H1 (cell line): Measurements from ENCODE around the gene SORCS3. TPM values are rescaled to one million over a fixed set of nuclear protein-coding genes. Genes with fewer than 3 reads are reported as not detected.

Experiments used
- BCL11A ChIP-seq, 2 experiments: IDR thresholded peaks; one replicate each; pipeline ENCODE4 v1.6.1; 2011; ENCODE audit warnings: low read depth in 2 of 2, low read length in 2 of 2, mild to moderate bottlenecking in 2 of 2
- EGR1 ChIP-seq: IDR thresholded peaks from 2 replicates; pipeline ENCODE4 v1.6.1; 2011; ENCODE audit warnings: low read depth, low read length, borderline replicate concordance
- EP300 ChIP-seq, 2 experiments: IDR thresholded peaks; 1 replicate in 1 of 2; 2 replicates in 1 of 2; pipeline ENCODE4 v1.6.1; 2011 to 2012; ENCODE audit warnings: low read depth in 2 of 2, low read length in 2 of 2, mild to moderate bottlenecking in 2 of 2, borderline replicate concordance in 1 of 2, inconsistent platforms in 1 of 2, moderate library complexity in 1 of 2
- GTF2F1 ChIP-seq: IDR thresholded peaks from 2 replicates; pipeline ENCODE4 v1.6.1; 2012; ENCODE audit warnings: low read depth, low read length, improper control_type of control experiment, borderline replicate concordance
- KDM1A ChIP-seq: fragments of 200-600, 300-600 bp; sonication (generic); IDR thresholded peaks from 2 replicates; pipeline ENCODE4 v1.7.1; 2016; ENCODE audit warnings: mild to moderate bottlenecking, low read length, borderline replicate concordance
- RAD21 ChIP-seq, 2 experiments: IDR thresholded peaks in 1 of 2; conservative IDR thresholded peaks in 1 of 2; 2 replicates each; pipeline ENCODE4 v1.6.1; 2011; ENCODE audit warnings: low read depth in 2 of 2, low read length in 2 of 2, improper control_type of control experiment in 1 of 2, inconsistent platforms in 1 of 2, mild to moderate bottlenecking in 1 of 2, moderate library complexity in 1 of 2
- TAF1 ChIP-seq: IDR thresholded peaks from 2 replicates; pipeline ENCODE4 v1.6.1; 2011; ENCODE audit warnings: mild to moderate bottlenecking, low read depth, low read length
- TEAD4 ChIP-seq: IDR thresholded peaks from 2 replicates; pipeline ENCODE4 v1.6.1; 2012; ENCODE audit warnings: low read depth, low read length, inconsistent platforms, mixed read lengths
- polyA plus RNA-seq, 7 experiments: library from polyadenylated mRNA; depleted of rRNA in 3 of 7; stranded (reverse) in 5 of 7; unstranded in 2 of 7; fragments of >200 nt in 5 of 7; fragments of 200-250 nt in 2 of 7; gene quantifications; 1 replicate in 5 of 7; 2 replicates in 1 of 7; 4 replicates in 1 of 7; pipeline versions ENCODE4 v1.2.1 to v1.2.3, GENCODE V29; 2011 to 2013; ENCODE audit warnings: missing spikeins in 2 of 7, mixed read lengths in 2 of 7
- total RNA-seq: library from RNA; stranded (reverse); fragmentation: NEBNext Ultra II Directional; extraction: Animal tissue kit (Norgen Biotek cat#: 25700); gene quantifications from 2 replicates; pipeline ENCODE4 v1.2.1, GENCODE V29; 2021
- TF ChIP-seq, protein P1 (sequence below): fragments of 300-600 bp; sonication (generic); IDR thresholded peaks from 2 replicates; pipeline ENCODE4 v1.7.1; 2012; ENCODE audit warnings: low read length, moderate library complexity, mild to moderate bottlenecking, inconsistent platforms; ENCODE audit not compliant: insufficient replicate concordance
- TF ChIP-seq, protein P2 (sequence below): IDR thresholded peaks from 2 replicates; pipeline ENCODE4 v1.6.1; 2011; ENCODE audit warnings: low read depth, mild to moderate bottlenecking, low read length; ENCODE audit not compliant: insufficient read depth

Gene SORCS3
- total and polyA plus RNA-seq, 2 of the 8 experiments (the other 6 are each of a cell fraction or from before 2014, with no cell fraction given) = 0.26 to 0.88 TPM

GRCh38 chr10:104683567-104683966 is 42.5 kb downstream of the SORCS3 start (continued):
- TF ChIP-seq, protein P1, sequence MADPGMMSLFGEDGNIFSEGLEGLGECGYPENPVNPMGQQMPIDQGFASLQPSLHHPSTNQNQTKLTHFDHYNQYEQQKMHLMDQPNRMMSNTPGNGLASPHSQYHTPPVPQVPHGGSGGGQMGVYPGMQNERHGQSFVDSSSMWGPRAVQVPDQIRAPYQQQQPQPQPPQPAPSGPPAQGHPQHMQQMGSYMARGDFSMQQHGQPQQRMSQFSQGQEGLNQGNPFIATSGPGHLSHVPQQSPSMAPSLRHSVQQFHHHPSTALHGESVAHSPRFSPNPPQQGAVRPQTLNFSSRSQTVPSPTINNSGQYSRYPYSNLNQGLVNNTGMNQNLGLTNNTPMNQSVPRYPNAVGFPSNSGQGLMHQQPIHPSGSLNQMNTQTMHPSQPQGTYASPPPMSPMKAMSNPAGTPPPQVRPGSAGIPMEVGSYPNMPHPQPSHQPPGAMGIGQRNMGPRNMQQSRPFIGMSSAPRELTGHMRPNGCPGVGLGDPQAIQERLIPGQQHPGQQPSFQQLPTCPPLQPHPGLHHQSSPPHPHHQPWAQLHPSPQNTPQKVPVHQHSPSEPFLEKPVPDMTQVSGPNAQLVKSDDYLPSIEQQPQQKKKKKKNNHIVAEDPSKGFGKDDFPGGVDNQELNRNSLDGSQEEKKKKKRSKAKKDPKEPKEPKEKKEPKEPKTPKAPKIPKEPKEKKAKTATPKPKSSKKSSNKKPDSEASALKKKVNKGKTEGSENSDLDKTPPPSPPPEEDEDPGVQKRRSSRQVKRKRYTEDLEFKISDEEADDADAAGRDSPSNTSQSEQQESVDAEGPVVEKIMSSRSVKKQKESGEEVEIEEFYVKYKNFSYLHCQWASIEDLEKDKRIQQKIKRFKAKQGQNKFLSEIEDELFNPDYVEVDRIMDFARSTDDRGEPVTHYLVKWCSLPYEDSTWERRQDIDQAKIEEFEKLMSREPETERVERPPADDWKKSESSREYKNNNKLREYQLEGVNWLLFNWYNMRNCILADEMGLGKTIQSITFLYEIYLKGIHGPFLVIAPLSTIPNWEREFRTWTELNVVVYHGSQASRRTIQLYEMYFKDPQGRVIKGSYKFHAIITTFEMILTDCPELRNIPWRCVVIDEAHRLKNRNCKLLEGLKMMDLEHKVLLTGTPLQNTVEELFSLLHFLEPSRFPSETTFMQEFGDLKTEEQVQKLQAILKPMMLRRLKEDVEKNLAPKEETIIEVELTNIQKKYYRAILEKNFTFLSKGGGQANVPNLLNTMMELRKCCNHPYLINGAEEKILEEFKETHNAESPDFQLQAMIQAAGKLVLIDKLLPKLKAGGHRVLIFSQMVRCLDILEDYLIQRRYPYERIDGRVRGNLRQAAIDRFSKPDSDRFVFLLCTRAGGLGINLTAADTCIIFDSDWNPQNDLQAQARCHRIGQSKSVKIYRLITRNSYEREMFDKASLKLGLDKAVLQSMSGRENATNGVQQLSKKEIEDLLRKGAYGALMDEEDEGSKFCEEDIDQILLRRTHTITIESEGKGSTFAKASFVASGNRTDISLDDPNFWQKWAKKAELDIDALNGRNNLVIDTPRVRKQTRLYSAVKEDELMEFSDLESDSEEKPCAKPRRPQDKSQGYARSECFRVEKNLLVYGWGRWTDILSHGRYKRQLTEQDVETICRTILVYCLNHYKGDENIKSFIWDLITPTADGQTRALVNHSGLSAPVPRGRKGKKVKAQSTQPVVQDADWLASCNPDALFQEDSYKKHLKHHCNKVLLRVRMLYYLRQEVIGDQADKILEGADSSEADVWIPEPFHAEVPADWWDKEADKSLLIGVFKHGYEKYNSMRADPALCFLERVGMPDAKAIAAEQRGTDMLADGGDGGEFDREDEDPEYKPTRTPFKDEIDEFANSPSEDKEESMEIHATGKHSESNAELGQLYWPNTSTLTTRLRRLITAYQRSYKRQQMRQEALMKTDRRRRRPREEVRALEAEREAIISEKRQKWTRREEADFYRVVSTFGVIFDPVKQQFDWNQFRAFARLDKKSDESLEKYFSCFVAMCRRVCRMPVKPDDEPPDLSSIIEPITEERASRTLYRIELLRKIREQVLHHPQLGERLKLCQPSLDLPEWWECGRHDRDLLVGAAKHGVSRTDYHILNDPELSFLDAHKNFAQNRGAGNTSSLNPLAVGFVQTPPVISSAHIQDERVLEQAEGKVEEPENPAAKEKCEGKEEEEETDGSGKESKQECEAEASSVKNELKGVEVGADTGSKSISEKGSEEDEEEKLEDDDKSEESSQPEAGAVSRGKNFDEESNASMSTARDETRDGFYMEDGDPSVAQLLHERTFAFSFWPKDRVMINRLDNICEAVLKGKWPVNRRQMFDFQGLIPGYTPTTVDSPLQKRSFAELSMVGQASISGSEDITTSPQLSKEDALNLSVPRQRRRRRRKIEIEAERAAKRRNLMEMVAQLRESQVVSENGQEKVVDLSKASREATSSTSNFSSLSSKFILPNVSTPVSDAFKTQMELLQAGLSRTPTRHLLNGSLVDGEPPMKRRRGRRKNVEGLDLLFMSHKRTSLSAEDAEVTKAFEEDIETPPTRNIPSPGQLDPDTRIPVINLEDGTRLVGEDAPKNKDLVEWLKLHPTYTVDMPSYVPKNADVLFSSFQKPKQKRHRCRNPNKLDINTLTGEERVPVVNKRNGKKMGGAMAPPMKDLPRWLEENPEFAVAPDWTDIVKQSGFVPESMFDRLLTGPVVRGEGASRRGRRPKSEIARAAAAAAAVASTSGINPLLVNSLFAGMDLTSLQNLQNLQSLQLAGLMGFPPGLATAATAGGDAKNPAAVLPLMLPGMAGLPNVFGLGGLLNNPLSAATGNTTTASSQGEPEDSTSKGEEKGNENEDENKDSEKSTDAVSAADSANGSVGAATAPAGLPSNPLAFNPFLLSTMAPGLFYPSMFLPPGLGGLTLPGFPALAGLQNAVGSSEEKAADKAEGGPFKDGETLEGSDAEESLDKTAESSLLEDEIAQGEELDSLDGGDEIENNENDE = no peak
- no peak for TF ChIP-seq KDM1A
- TF ChIP-seq TAF1 = no peak
- TF ChIP-seq EGR1 = no peak
- no peak for TF ChIP-seq EP300 (IDR thresholded peaks at IDR 0.05; ENCODE audit: borderline replicate concordance in 1 of 2, low read depth in 2 of 2, low read length in 2 of 2)
- TF ChIP-seq, protein P2, sequence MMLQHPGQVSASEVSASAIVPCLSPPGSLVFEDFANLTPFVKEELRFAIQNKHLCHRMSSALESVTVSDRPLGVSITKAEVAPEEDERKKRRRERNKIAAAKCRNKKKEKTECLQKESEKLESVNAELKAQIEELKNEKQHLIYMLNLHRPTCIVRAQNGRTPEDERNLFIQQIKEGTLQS = no peak
- no peak for TF ChIP-seq GTF2F1
- no peak for TF ChIP-seq RAD21 (IDR thresholded peaks at IDR 0.05 in 1 of 2, conservative IDR thresholded peaks at IDR 0.05 in 1 of 2; ENCODE audit: low read depth in 2 of 2, low read length in 2 of 2)
- TF ChIP-seq TEAD4 = no peak
- no peak for TF ChIP-seq BCL11A (IDR thresholded peaks at IDR 0.05; ENCODE audit: low read depth in 2 of 2, low read length in 2 of 2)
